Neural crest cell (in vitro differentiated cells): Measurements from ENCODE around the gene C2orf76. TPM values are rescaled to one million over a fixed set of nuclear protein-coding genes. Genes with fewer than 3 reads are reported as not detected.

Experiments used
- DNase-seq: peaks from one replicate; pipeline ENCODE4 v3.0.0; 2021; ENCODE audit warnings: low read depth, mixed read lengths, low spot score
- H3K27ac Mint-ChIP-seq: one replicate; pipeline ENCODE4 v1.8.0; 2021; ENCODE audit warnings: mild to moderate bottlenecking, mixed read lengths; ENCODE audit not compliant: unreplicated experiment
- H3K27me3 Mint-ChIP-seq: 2 replicates; pipeline ENCODE4 v1.8.0; 2021; ENCODE audit warnings: low read depth, mild to moderate bottlenecking, mixed read lengths
- H3K36me3 Mint-ChIP-seq: 2 replicates; pipeline ENCODE4 v1.8.0; 2021; ENCODE audit warnings: low read depth, mild to moderate bottlenecking, mixed read lengths
- H3K4me1 Mint-ChIP-seq: 2 replicates; pipeline ENCODE4 v1.8.0; 2021; ENCODE audit warnings: mixed read lengths
- H3K4me3 Mint-ChIP-seq: one replicate; pipeline ENCODE4 v1.8.0; 2021; ENCODE audit warnings: mild to moderate bottlenecking, mixed read lengths
- H3K9me3 Mint-ChIP-seq: 2 replicates; pipeline ENCODE4 v1.8.0; 2021; ENCODE audit warnings: mixed read lengths
- total RNA-seq: library from RNA; stranded (reverse); gene quantifications from 2 replicates; pipeline ENCODE4 v1.2.1, GENCODE V29; 2021
- TF ChIP-seq, protein P1 (sequence below): fragments of 200-600 bp; sonication (generic); conservative IDR thresholded peaks from 2 replicates; pipeline ENCODE4 v1.5.0; 2021; ENCODE audit warnings: antibody characterized with exemption, mild to moderate bottlenecking

C2orf76 gene
- total RNA-seq, 1 donor from 2014 or later: 11.6 TPM

DNA sequence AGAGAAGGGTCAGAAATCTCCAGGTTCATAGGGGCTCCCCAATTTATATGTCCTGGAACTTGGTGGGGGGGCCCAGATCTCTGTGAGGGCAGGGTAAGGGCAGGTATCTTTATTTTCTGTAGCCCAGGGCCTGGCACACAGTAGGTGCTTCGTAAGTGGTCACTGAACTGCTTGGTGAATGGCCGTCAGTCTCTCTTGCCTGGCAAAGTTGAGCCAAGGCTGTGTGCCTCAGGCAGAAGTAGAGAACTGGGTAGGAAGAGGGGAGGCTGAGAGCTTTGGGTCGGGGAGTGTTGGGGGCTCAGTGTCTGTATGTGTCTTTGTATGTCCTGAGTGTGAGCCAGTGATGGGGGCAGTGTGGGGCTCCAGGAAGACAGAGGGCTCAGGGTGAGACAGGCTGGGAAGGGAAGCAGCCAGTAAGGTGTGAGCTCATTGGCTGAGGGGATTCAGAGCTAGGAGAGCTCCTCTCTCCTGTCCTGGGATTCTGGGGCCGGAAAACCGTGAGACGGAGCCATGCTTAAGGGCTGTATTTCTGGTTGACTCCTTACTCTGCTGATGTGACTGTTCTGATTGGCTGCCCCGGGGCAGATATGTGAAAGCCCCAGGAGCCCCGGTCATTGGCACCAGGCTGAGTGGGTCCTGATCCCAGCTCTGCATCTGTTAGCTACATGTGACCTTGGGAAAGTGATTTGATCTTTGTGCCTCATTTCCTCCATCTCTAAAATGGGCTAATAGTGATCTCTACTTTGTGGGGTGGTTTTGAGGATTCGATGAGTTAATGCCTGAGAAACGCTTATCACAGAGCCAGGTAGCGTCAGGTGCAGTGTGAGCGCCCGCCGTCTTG, 112.7 kb downstream of the C2orf76 start:
- Mint-ChIP-seq H3K27me3 (no peaks in the 10 kb centered on the region), H3K4me1 (peaks cover 28% of the 10 kb centered on the region), H3K9me3 (no peaks in the 10 kb centered on the region), H3K4me3 (no peak overlapping the region), H3K36me3 (no peaks in the 10 kb centered on the region), H3K27ac (peak overlapping the region; percentile 13)
- DNase-seq: no peak
- TF ChIP-seq, protein P1, sequence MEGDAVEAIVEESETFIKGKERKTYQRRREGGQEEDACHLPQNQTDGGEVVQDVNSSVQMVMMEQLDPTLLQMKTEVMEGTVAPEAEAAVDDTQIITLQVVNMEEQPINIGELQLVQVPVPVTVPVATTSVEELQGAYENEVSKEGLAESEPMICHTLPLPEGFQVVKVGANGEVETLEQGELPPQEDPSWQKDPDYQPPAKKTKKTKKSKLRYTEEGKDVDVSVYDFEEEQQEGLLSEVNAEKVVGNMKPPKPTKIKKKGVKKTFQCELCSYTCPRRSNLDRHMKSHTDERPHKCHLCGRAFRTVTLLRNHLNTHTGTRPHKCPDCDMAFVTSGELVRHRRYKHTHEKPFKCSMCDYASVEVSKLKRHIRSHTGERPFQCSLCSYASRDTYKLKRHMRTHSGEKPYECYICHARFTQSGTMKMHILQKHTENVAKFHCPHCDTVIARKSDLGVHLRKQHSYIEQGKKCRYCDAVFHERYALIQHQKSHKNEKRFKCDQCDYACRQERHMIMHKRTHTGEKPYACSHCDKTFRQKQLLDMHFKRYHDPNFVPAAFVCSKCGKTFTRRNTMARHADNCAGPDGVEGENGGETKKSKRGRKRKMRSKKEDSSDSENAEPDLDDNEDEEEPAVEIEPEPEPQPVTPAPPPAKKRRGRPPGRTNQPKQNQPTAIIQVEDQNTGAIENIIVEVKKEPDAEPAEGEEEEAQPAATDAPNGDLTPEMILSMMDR: no peak

DNA sequence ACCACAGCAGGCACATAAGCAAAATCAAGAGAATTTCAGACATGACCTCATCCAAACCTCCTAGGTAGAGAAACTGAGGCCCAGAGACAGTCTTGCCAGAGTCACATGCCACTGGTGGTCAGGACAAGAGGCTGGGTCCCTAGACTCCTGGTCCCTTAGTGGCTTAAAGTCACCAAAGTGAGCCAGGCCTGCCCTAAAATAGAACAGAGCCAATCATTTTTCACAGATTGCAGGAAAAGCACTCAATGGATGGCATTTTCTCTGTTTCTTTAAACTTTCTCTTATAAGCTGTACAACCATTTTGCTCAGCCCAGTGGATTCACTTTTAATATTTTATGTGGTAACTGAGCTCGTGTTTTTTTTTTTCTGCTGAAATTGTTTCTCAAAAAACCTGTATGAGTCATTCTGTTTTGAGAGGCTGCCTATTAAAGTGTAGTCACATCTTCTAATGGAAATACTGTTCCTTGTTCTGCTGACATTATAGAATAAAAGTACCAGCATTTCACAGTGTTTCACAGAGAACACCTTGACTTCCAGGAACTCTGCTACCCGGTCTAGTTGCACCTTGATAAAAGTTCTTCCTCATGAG, 113.4 kb downstream of the C2orf76 start:
- Mint-ChIP-seq H3K27me3 (no peaks in the 10 kb centered on the region), H3K4me1 (peaks cover 24% of the 10 kb centered on the region), H3K27ac (no peak overlapping the region), H3K36me3 (no peaks in the 10 kb centered on the region), H3K4me3 (no peak overlapping the region), H3K9me3 (no peaks in the 10 kb centered on the region)
- DNase-seq: no peak
- TF ChIP-seq, protein P1: no peak

Other genes with a start within 250 kb of the C2orf76 start
- 0.14 TPM in 1 of 2 replicates, not detected in the other for gene C1QL2, start 208.1 kb downstream of the C2orf76 start, total RNA-seq
- gene STEAP3, start 143.0 kb downstream of the C2orf76 start, total RNA-seq: 0.73 and 0.77 TPM in 2 replicates
- 222 and 236 TPM in 2 replicates for gene DBI, start 143 bp upstream of the C2orf76 start, total RNA-seq
- gene TMEM37, start 65.0 kb upstream of the C2orf76 start, total RNA-seq: 4.7 and 5.3 TPM in 2 replicates
- not detected in 2 replicates for gene SCTR, start 157.6 kb upstream of the C2orf76 start, total RNA-seq
- 2.0 and 3.0 TPM in 2 replicates for gene CFAP221, start 177.6 kb upstream of the C2orf76 start, total RNA-seq